ENCODE results near the gene GTSE1. TPM values are rescaled to one million over a fixed set of nuclear protein-coding genes. Genes with fewer than 3 reads are reported as not detected.

Gene GTSE1
- total and polyA plus RNA-seq, 2 donors (not counting 1 experiment from before 2014, with no cell fraction given) = 0.17 to 0.39 TPM

DNA sequence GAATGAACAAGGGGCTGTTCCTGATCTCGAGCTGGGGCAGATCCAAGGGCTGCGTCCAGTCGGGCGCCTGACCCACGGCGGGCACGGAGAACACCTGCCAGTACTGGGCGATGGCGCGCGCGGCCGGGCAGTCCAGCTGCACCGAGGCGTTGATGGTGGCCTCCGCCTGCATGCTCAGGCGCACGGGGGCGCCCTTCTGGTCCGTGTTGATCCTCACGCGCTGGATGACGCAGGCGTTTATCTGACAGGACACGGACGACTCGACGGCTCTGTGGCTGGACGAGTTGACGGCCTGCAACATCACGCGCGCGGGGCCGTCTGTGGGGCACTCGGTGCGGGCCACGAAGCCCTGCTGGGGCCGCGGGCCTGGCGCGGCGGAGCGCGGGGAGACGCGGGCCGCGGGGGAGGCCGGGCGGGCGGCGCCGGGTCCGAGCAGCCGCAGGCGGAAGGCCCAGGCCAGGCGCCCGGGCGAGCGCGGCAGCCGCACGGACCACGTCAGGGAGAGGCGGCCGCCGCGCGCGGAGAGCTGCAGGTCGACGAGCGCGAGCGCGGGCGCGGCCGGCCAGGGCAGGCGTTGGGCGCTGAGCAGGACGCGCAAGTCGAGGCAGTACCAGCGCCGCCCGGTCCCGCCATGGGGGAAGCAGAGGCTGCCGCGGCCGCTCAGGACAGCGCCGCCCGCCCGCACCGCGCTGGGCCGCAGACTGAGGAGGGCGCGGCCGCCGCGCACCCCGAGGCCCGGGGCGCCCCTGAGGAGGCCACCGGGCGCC is 34.0 kb upstream of the GTSE1 start:
- Histone ChIP-seq H2AFZ (ENCODE audit: insufficient read depth, low read depth, low read length, poor library complexity, severe bottlenecking) (peak overlapping the region; percentile 46), H3K9me3 (ENCODE audit: control extremely low read depth in 1 of 3, control insufficient read depth in 2 of 3, insufficient read depth in 1 of 3, low read length in 2 of 3) (peaks cover 0 to 17% (median 0%) of the 10 kb centered on the region in 3 donors), H3K4me2 (replicated peaks; ENCODE audit: low read depth, low read length, poor library complexity, severe bottlenecking) (peak overlapping the region; percentile 50), H3K4me3 (ENCODE audit: control extremely low read depth in 1 of 5, extremely low read depth in 1 of 5, insufficient read depth in 1 of 5, low read depth in 2 of 5, low read length in 4 of 5) (no peak overlapping the region), H3K79me2 (ENCODE audit: control insufficient read depth, insufficient read depth, low read length) (no peaks in the 10 kb centered on the region), H3K27ac (ENCODE audit: low read length in 2 of 2) (no peak overlapping the region), H3K36me3 (replicated peaks in 1 of 2; ENCODE audit: control extremely low read depth in 1 of 2, control insufficient read depth in 1 of 2, extremely low read depth in 1 of 2, insufficient read depth in 2 of 2, low read length in 1 of 2) (no peaks in the 10 kb centered on the region), H4K20me1 (ENCODE audit: control insufficient read depth, insufficient read depth, low read length, poor library complexity, severe bottlenecking) (no peaks in the 10 kb centered on the region), H3K4me1 (ENCODE audit: control insufficient read depth in 2 of 2, insufficient read depth in 2 of 2, low read length in 2 of 2) (peaks cover 3 to 4% of the 10 kb centered on the region in 2 donors), H3K9ac (ENCODE audit: low read length) (no peak overlapping the region), H3K27me3 (replicated peaks in 1 of 4; ENCODE audit: control extremely low read depth in 1 of 4, control insufficient read depth in 3 of 4, insufficient read depth in 4 of 4, low read length in 3 of 4) (peaks cover 0 to 41% (median 29%) of the 10 kb centered on the region in 4 experiments)
- H3K4me3 Mint-ChIP-seq = peak overlapping the region; percentile 64
- POLR2A ChIA-PET = interaction anchor here (1.2 kb wide), 1 partner anchor 34 kb away, joined by 3 read pairs; the partner anchor contains the start of gene GTSE1
- peak; percentile 58 for ATAC-seq (ENCODE audit: low read depth)
- peaks cover 63% of the 10 kb centered on the region for H3K27me3 Mint-ChIP-seq
- intact Hi-C loops (cut with micrococcal nuclease) = no loop called here
- CTCF ChIA-PET = interaction anchor here (1.0 kb wide), 1 partner anchor 34 kb away, joined by 3 read pairs; the partner anchor contains the start of gene GTSE1
- peak; percentile 52 for DNase-seq
- TF ChIP-seq, protein P1, sequence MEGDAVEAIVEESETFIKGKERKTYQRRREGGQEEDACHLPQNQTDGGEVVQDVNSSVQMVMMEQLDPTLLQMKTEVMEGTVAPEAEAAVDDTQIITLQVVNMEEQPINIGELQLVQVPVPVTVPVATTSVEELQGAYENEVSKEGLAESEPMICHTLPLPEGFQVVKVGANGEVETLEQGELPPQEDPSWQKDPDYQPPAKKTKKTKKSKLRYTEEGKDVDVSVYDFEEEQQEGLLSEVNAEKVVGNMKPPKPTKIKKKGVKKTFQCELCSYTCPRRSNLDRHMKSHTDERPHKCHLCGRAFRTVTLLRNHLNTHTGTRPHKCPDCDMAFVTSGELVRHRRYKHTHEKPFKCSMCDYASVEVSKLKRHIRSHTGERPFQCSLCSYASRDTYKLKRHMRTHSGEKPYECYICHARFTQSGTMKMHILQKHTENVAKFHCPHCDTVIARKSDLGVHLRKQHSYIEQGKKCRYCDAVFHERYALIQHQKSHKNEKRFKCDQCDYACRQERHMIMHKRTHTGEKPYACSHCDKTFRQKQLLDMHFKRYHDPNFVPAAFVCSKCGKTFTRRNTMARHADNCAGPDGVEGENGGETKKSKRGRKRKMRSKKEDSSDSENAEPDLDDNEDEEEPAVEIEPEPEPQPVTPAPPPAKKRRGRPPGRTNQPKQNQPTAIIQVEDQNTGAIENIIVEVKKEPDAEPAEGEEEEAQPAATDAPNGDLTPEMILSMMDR (IDR thresholded peaks at IDR 0.05) = peak; percentile 23
- no peak for TF ChIP-seq EZH2 (IDR thresholded peaks at IDR 0.05; ENCODE audit: borderline replicate concordance, insufficient read depth, low read depth, low read length, poor library complexity, severe bottlenecking)
- no peaks in the 10 kb centered on the region for H3K9me3 Mint-ChIP-seq (ENCODE audit: insufficient read depth)
- H3K4me1 Mint-ChIP-seq = peaks cover 12% of the 10 kb centered on the region
- WGBS (ENCODE audit: insufficient coverage) = 16% methylated on average over 109 of the region's 109 CpGs
- H3K27ac Mint-ChIP-seq = no peak overlapping the region

- no peaks in the 10 kb centered on the region for H4K20me1 ChIP-seq (ENCODE audit: control insufficient read depth, insufficient read depth, low read length, poor library complexity, severe bottlenecking)
- 64% methylated on average over 30 of the region's 30 CpGs for WGBS (ENCODE audit: insufficient coverage)
- ATAC-seq (ENCODE audit: low read depth) = no peak
- no peaks in the 10 kb centered on the region for H3K79me2 ChIP-seq (ENCODE audit: control insufficient read depth, insufficient read depth, low read length)
- Mint-ChIP-seq H3K27me3 (peaks cover 63% of the 10 kb centered on the region), H3K9me3 (ENCODE audit: insufficient read depth) (no peaks in the 10 kb centered on the region), H3K4me3 (peak within 1 kb of the TSS; percentile 64), H3K4me1 (peaks cover 14% of the 10 kb centered on the region), H3K27ac (no peak within 1 kb of the TSS)
- H3K4me2 ChIP-seq (replicated peaks; ENCODE audit: low read depth, low read length, poor library complexity, severe bottlenecking) = peak within 1 kb of the TSS; percentile 50
- peaks cover 0 to 17% (median 0%) of the 10 kb centered on the region in 3 donors for H3K9me3 ChIP-seq (ENCODE audit: control extremely low read depth in 1 of 3, control insufficient read depth in 2 of 3, insufficient read depth in 1 of 3, low read length in 2 of 3)
- H3K36me3 ChIP-seq (replicated peaks in 1 of 2; ENCODE audit: control extremely low read depth in 1 of 2, control insufficient read depth in 1 of 2, extremely low read depth in 1 of 2, insufficient read depth in 2 of 2, low read length in 1 of 2) = no peaks in the 10 kb centered on the region
- no peak within 1 kb of the TSS for H3K9ac ChIP-seq (ENCODE audit: low read length)
- H3K27ac ChIP-seq (ENCODE audit: low read length in 2 of 2) = no peak within 1 kb of the TSS
- H3K4me1 ChIP-seq (ENCODE audit: control insufficient read depth in 2 of 2, insufficient read depth in 2 of 2, low read length in 2 of 2) = peaks cover 4 to 6% of the 10 kb centered on the region in 2 donors
- no peak for DNase-seq
- POLR2A ChIA-PET = interaction anchor here (1.2 kb wide), 1 partner anchor 33 kb away, joined by 3 read pairs; the partner anchor contains the start of gene GTSE1
- peaks cover 0 to 41% (median 29%) of the 10 kb centered on the region in 4 experiments for H3K27me3 ChIP-seq (replicated peaks in 1 of 4; ENCODE audit: control extremely low read depth in 1 of 4, control insufficient read depth in 3 of 4, insufficient read depth in 4 of 4, low read length in 3 of 4)
- H3K4me3 ChIP-seq (ENCODE audit: control extremely low read depth in 1 of 5, extremely low read depth in 1 of 5, insufficient read depth in 1 of 5, low read depth in 2 of 5, low read length in 4 of 5) = no peak within 1 kb of the TSS
- CTCF ChIA-PET = no interaction called here
- TF ChIP-seq EZH2 (IDR thresholded peaks at IDR 0.05; ENCODE audit: borderline replicate concordance, insufficient read depth, low read depth, low read length, poor library complexity, severe bottlenecking) = no peak
- TF ChIP-seq, protein P1 (IDR thresholded peaks at IDR 0.05) = no peak
- intact Hi-C loops (cut with micrococcal nuclease) = no loop called here
- peak within 1 kb of the TSS; percentile 46 for H2AFZ ChIP-seq (ENCODE audit: insufficient read depth, low read depth, low read length, poor library complexity, severe bottlenecking)
Measured at GRCh38 chr22:46263216-46263590, 33.5 kb upstream of the GTSE1 start, which contains the start of gene PKDREJ. Gene PKDREJ (minus strand): TSS chr22:46263343. CDS start chr22:46263322, 21 bp downstream.

All from B cell (primary cell).